CD8-positive, alpha-beta memory T cell (primary cell): Measurements from ENCODE around the gene UBA5. TPM values are rescaled to one million over a fixed set of nuclear protein-coding genes. Genes with fewer than 3 reads are reported as not detected.
"Not testable (repeated sequence)": the region's sequence is repeated elsewhere in the genome, so short reads cannot be mapped to it uniquely, and the experiment has no call there.

ENCODE experiments used
- CTCF ChIA-PET: fragments of 350-600 bp; sonication (Branson Sonifier 250); formaldehyde crosslinking; loops from one replicate; lab custom pipeline; 2021; ENCODE audit warnings: antibody characterized with exemption; lab: Charles Lee
- POLR2A ChIA-PET: fragments of 350-600 bp; sonication (Branson Sonifier 250); formaldehyde crosslinking; loops from one replicate; lab custom pipeline; 2021; ENCODE audit warnings: antibody characterized with exemption; lab: Charles Lee
- DNase-seq, 5 donors: peaks; one replicate each; pipeline versions ENCODE4 v3.0.0 to v3.0.0-alpha.2; 2020 to 2022; ENCODE audit warnings: mixed read lengths in 1 of 5
- H3K27ac ChIP-seq: one replicate; pipeline ENCODE4 v1.7.0; 2013; ENCODE audit warnings: low read depth, mild to moderate bottlenecking, low read length, moderate library complexity
- H3K27me3 ChIP-seq: 2 replicates; pipeline ENCODE4 v1.7.0; 2013; ENCODE audit warnings: low read length, mild to moderate bottlenecking; ENCODE audit not compliant: insufficient read depth, poor library complexity, severe bottlenecking
- H3K36me3 ChIP-seq: 2 replicates; pipeline ENCODE4 v1.7.0; 2013; ENCODE audit warnings: mild to moderate bottlenecking, low read length, moderate library complexity; ENCODE audit not compliant: insufficient read depth
- H3K4me1 ChIP-seq: 2 replicates; pipeline ENCODE4 v1.7.0; 2013; ENCODE audit warnings: mild to moderate bottlenecking, low read length, moderate library complexity; ENCODE audit not compliant: insufficient read depth
- H3K4me3 ChIP-seq: 2 replicates; pipeline ENCODE4 v1.7.0; 2013; ENCODE audit warnings: mild to moderate bottlenecking, low read length
- H3K9me3 ChIP-seq: 2 replicates; pipeline ENCODE4 v1.7.0; 2013; ENCODE audit warnings: mild to moderate bottlenecking, low read length
- H3K27ac Mint-ChIP-seq, 8 donors: one replicate each; pipeline ENCODE4 v1.8.0; 2020 to 2021; ENCODE audit warnings: mixed read lengths in 8 of 8, mild to moderate bottlenecking in 6 of 8, inconsistent platforms in 3 of 8, moderate library complexity in 3 of 8
- H3K27me3 Mint-ChIP-seq, 2 donors: one replicate each; pipeline ENCODE4 v1.8.0; 2020 to 2021; ENCODE audit warnings: mixed read lengths in 2 of 2, mild to moderate bottlenecking in 1 of 2, moderate library complexity in 1 of 2
- H3K36me3 Mint-ChIP-seq, 3 donors: one replicate each; pipeline ENCODE4 v1.8.0; 2020 to 2021; ENCODE audit warnings: mixed read lengths in 3 of 3, inconsistent platforms in 1 of 3, mild to moderate bottlenecking in 1 of 3
- H3K4me1 Mint-ChIP-seq, 3 donors: one replicate each; pipeline ENCODE4 v1.8.0; 2020 to 2021; ENCODE audit warnings: mixed read lengths in 3 of 3, inconsistent platforms in 1 of 3, mild to moderate bottlenecking in 1 of 3
- H3K4me3 Mint-ChIP-seq, 7 donors: one replicate each; pipeline ENCODE4 v1.8.0; 2020 to 2021; ENCODE audit warnings: mixed read lengths in 7 of 7, mild to moderate bottlenecking in 6 of 7, moderate library complexity in 4 of 7, inconsistent platforms in 2 of 7
- H3K9me3 Mint-ChIP-seq, 5 donors: one replicate each; pipeline ENCODE4 v1.8.0; 2020 to 2022; ENCODE audit warnings: mixed read lengths in 5 of 5, mild to moderate bottlenecking in 3 of 5, moderate library complexity in 2 of 5, inconsistent platforms in 1 of 5
- polyA plus RNA-seq: library from polyadenylated mRNA; unstranded; fragments of 300-500 nt; fragmentation: Illumina TruSeq; gene quantifications from one replicate; pipeline ENCODE4 v1.2.3, GENCODE V29; 2021
- total RNA-seq, 2 experiments: library from RNA; stranded (reverse); gene quantifications; one replicate each; pipeline ENCODE4 v1.2.3, GENCODE V29; 2021

The UBA5 gene
- total and polyA plus RNA-seq, 3 experiments from 2014 or later: 39.5 to 53.4 (median 52.1) TPM

GRCh38 chr3:132641427-132641826, 18.7 kb upstream of the UBA5 start:
- H3K36me3 ChIP-seq, H3K27me3 Mint-ChIP-seq, POLR2A ChIA-PET, H3K27ac ChIP-seq, DNase-seq, H3K4me3 Mint-ChIP-seq, H3K9me3 ChIP-seq, H3K9me3 Mint-ChIP-seq, H3K27me3 ChIP-seq, H3K4me1 ChIP-seq, H3K4me3 ChIP-seq: not testable (repeated sequence)
- Mint-ChIP-seq H3K27ac (peak overlapping the region in 1 of 8 donors; percentile 2), H3K36me3 (peaks cover 5 to 44% (median 18%) of the 10 kb centered on the region in 3 donors), H3K4me1 (peaks cover 0 to 11% (median 2%) of the 10 kb centered on the region in 3 donors)
- CTCF ChIA-PET: interaction anchor here (0.7 to 3.3 kb wide), 5 partner anchors 15 to 107 kb away, joined by 4 to 9 read pairs (median 5); partner anchors contain the start of gene UBA5

DNA sequence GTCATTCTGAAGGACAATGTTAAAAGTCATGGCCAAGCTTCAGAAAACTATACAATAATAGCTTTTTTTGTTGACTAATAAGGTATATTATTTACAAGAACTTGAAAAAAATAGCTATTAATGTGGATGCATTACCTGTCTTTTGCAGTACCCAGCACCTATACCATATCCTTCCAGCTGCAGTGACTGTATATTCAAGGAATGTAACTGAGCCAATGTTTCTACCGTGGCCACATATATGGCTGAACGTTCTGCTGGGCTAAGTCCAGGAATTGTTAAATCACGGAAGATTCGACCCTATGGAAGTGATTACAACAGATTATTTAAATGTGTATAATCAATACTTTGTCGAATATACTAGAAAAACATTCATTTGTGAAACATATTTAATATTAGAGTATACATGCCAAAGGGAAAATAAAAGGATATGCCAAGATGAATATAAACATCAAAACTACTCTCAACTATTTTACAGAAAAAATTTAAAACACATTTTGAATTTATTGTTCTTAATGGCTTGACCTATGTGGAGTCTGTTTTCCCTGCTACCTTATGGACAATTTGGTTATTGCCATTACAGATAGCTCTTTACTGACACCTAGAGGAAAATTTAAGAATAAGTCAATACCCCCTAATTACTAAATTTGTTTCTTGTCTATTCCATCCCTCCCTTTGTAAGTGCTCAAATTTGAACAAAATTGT, 18.1 kb upstream of the UBA5 start:
- Mint-ChIP-seq H3K27ac (no peak overlapping the region), H3K4me1 (peaks cover 0 to 17% (median 5%) of the 10 kb centered on the region in 3 donors), H3K27me3 (no peaks in the 10 kb centered on the region), H3K36me3 (peaks cover 5 to 40% (median 18%) of the 10 kb centered on the region in 3 donors), H3K4me3 (no peak overlapping the region), H3K9me3 (no peaks in the 10 kb centered on the region)
- ChIA-PET CTCF (interaction anchor here (0.5 to 3.3 kb wide), 9 partner anchors 15 to 729 kb away, joined by 3 to 9 read pairs (median 4); partner anchors contain the start of gene UBA5), POLR2A (no interaction called here)
- Histone ChIP-seq H3K27me3 (no peaks in the 10 kb centered on the region), H3K4me1 (no peaks in the 10 kb centered on the region), H3K36me3 (peaks cover 7% of the 10 kb centered on the region), H3K27ac (no peak overlapping the region), H3K4me3 (no peak overlapping the region), H3K9me3 (no peaks in the 10 kb centered on the region)
- DNase-seq: peak in 2 of 5 donors; percentile 26 to 33

- Histone ChIP-seq H3K9me3 (no peaks in the 10 kb centered on the region), H3K36me3 (peaks cover 7% of the 10 kb centered on the region), H3K4me1 (no peaks in the 10 kb centered on the region), H3K27me3 (no peaks in the 10 kb centered on the region), H3K27ac (no peak overlapping the region), H3K4me3 (no peak overlapping the region)
- no peak overlapping the region for H3K4me3 Mint-ChIP-seq
- DNase-seq: no peak
- H3K4me1 Mint-ChIP-seq: peaks cover 3 to 17% (median 5%) of the 10 kb centered on the region in 3 donors
- H3K27ac Mint-ChIP-seq: no peak overlapping the region
- no peaks in the 10 kb centered on the region for H3K9me3 Mint-ChIP-seq
- ChIA-PET POLR2A (no interaction called here), CTCF (interaction anchor here (0.7 to 3.3 kb wide), 7 partner anchors 10 to 521 kb away, joined by 3 to 9 read pairs (median 4); partner anchors contain the start of gene UBA5)
- no peaks in the 10 kb centered on the region for H3K27me3 Mint-ChIP-seq
- peaks cover 5 to 36% (median 16%) of the 10 kb centered on the region in 3 donors for H3K36me3 Mint-ChIP-seq
Observed at GRCh38 chr3:132642539-132642847, 17.6 kb upstream of the UBA5 start.

DNA sequence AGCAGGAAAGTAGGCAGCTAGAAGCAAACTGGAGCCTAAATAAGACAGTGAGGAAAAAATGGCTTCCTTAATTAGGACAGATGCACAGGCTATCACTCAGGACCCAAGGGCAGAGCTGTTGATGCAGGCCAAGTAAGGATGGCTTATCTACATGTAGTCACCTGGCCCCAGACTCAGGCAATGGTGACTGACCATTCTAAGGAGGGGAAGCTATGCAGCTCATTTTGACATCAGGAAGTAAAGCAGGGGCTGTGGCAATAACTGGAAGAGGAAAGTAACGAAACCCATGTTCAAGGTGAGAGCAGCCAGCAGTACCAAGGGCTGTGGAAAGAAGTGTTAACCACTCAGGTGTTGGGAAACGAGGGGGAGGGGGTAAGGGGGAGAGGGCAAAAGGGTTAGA, 16.8 kb upstream of the UBA5 start:
- H3K36me3 ChIP-seq: peaks cover 7% of the 10 kb centered on the region
- peaks cover 5 to 27% (median 16%) of the 10 kb centered on the region in 3 donors for H3K36me3 Mint-ChIP-seq
- H3K9me3 ChIP-seq: no peaks in the 10 kb centered on the region
- H3K9me3 Mint-ChIP-seq: no peaks in the 10 kb centered on the region
- CTCF ChIA-PET: interaction anchor here (0.7 to 3.3 kb wide), 6 partner anchors 9 to 522 kb away, joined by 3 to 9 read pairs (median 4); partner anchors contain the start of gene UBA5
- H3K4me3 ChIP-seq: no peak overlapping the region
- no peaks in the 10 kb centered on the region for H3K27me3 Mint-ChIP-seq
- H3K4me3 Mint-ChIP-seq: no peak overlapping the region
- DNase-seq: no peak
- no peaks in the 10 kb centered on the region for H3K27me3 ChIP-seq
- no peaks in the 10 kb centered on the region for H3K4me1 ChIP-seq
- H3K27ac Mint-ChIP-seq: peak overlapping the region in 5 of 8 donors; percentile 8 to 81 (median 62)
- no peak overlapping the region for H3K27ac ChIP-seq
- H3K4me1 Mint-ChIP-seq: peaks cover 4 to 17% (median 6%) of the 10 kb centered on the region in 3 donors
- POLR2A ChIA-PET: interaction anchor here (0.5 kb wide), 1 partner anchor 190 kb away, joined by 5 read pairs; no protein-coding TSS in a partner anchor

GRCh38 chr3:132645058-132645457, 15.1 kb upstream of the UBA5 start:
- POLR2A ChIA-PET: no interaction called here
- H3K27me3 ChIP-seq: no peaks in the 10 kb centered on the region
- H3K27ac ChIP-seq: no peak overlapping the region
- no peak overlapping the region for H3K4me3 ChIP-seq
- Mint-ChIP-seq H3K36me3 (peaks cover 3 to 12% (median 5%) of the 10 kb centered on the region in 3 donors), H3K27me3 (no peaks in the 10 kb centered on the region), H3K4me3 (no peak overlapping the region), H3K27ac (peak overlapping the region in 1 of 8 donors; percentile 53), H3K9me3 (no peaks in the 10 kb centered on the region), H3K4me1 (peaks cover 8 to 17% (median 8%) of the 10 kb centered on the region in 3 donors)
- no peak for DNase-seq
- H3K4me1 ChIP-seq: no peaks in the 10 kb centered on the region
- CTCF ChIA-PET: no interaction called here
- no peaks in the 10 kb centered on the region for H3K9me3 ChIP-seq
- no peaks in the 10 kb centered on the region for H3K36me3 ChIP-seq

GRCh38 chr3:132650153-132650552, 10.0 kb upstream of the UBA5 start:
- Histone ChIP-seq H3K36me3 (no peaks in the 10 kb centered on the region), H3K4me3 (no peak overlapping the region), H3K4me1 (no peaks in the 10 kb centered on the region), H3K9me3 (no peaks in the 10 kb centered on the region), H3K27ac (no peak overlapping the region), H3K27me3 (no peaks in the 10 kb centered on the region)
- H3K27ac Mint-ChIP-seq: no peak overlapping the region
- ChIA-PET CTCF (no interaction called here), POLR2A (no interaction called here)
- H3K36me3 Mint-ChIP-seq: no peaks in the 10 kb centered on the region
- peaks cover 8 to 14% (median 10%) of the 10 kb centered on the region in 3 donors for H3K4me1 Mint-ChIP-seq
- no peak for DNase-seq
- no peaks in the 10 kb centered on the region for H3K9me3 Mint-ChIP-seq
- no peaks in the 10 kb centered on the region for H3K27me3 Mint-ChIP-seq
- no peak overlapping the region for H3K4me3 Mint-ChIP-seq

GRCh38 chr3:132652640-132653270, 7.4 kb upstream of the UBA5 start:
- Mint-ChIP-seq H3K4me3 (no peak overlapping the region), H3K9me3 (no peaks in the 10 kb centered on the region), H3K36me3 (no peaks in the 10 kb centered on the region), H3K27ac (no peak overlapping the region), H3K27me3 (no peaks in the 10 kb centered on the region), H3K4me1 (peaks cover 14 to 27% (median 17%) of the 10 kb centered on the region in 3 donors)
- H3K9me3 ChIP-seq: no peaks in the 10 kb centered on the region
- no peaks in the 10 kb centered on the region for H3K36me3 ChIP-seq
- DNase-seq: no peak
- ChIA-PET POLR2A (no interaction called here), CTCF (interaction anchor here (2.0 kb wide), 1 partner anchor 9 kb away, joined by 4 read pairs; no protein-coding TSS in a partner anchor)
- H3K27ac ChIP-seq: no peak overlapping the region
- no peaks in the 10 kb centered on the region for H3K4me1 ChIP-seq
- no peaks in the 10 kb centered on the region for H3K27me3 ChIP-seq
- H3K4me3 ChIP-seq: no peak overlapping the region

DNA sequence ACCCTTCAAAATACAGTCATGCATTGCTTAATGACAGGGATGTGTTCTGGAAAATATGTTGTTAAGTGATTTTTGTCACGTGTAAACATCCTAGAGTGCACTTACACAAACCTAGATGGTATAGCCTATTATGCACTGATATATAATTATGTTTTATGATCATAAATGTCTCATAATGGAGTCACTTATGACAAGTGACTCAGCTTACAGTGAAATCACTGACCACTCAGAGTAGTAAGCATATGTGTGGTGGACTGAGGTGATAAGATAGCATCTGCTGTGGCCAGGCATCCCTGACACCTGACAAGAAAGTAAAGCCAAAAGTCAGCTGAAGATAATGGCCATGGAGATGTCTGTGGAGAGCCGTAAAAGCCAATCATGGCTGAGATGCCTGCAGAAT, 5.9 kb upstream of the UBA5 start:
- ChIA-PET CTCF (no interaction called here), POLR2A (no interaction called here)
- H3K36me3 Mint-ChIP-seq: peaks cover 0 to under 1% (median 0%) of the 10 kb centered on the region in 3 donors
- Histone ChIP-seq H3K27me3 (no peaks in the 10 kb centered on the region), H3K4me3 (no peak overlapping the region), H3K4me1 (peaks cover 14% of the 10 kb centered on the region), H3K9me3 (no peaks in the 10 kb centered on the region), H3K27ac (no peak overlapping the region), H3K36me3 (no peaks in the 10 kb centered on the region)
- H3K9me3 Mint-ChIP-seq: no peaks in the 10 kb centered on the region
- H3K4me3 Mint-ChIP-seq: no peak overlapping the region
- H3K27ac Mint-ChIP-seq: no peak overlapping the region
- DNase-seq: no peak
- H3K27me3 Mint-ChIP-seq: no peaks in the 10 kb centered on the region
- peaks cover 27 to 35% (median 28%) of the 10 kb centered on the region in 3 donors for H3K4me1 Mint-ChIP-seq
